PFSK-1 (cell line): ENCODE measurements around the gene KDM3B.

ENCODE experiments used
- POLR2AphosphoS5 ChIP-seq: IDR thresholded peaks from 2 replicates; pipeline ENCODE4 v1.6.1; 2012; ENCODE audit warnings: low read depth, mild to moderate bottlenecking, control low read depth, low read length, moderate library complexity
- SIN3A ChIP-seq: IDR thresholded peaks from 2 replicates; pipeline ENCODE4 v1.6.1; 2012; ENCODE audit warnings: mild to moderate bottlenecking, low read length, moderate library complexity, borderline replicate concordance; ENCODE audit not compliant: insufficient read depth
- TAF1 ChIP-seq: IDR thresholded peaks from 2 replicates; pipeline ENCODE4 v1.6.1; 2012; ENCODE audit warnings: low read length, control low read depth, borderline replicate concordance; ENCODE audit not compliant: insufficient read depth
- TF ChIP-seq, protein P1 (sequence below), 2 experiments: IDR thresholded peaks; 2 replicates each; pipeline versions ENCODE4 v1.6.1 to v1.8.0; 2011 to 2012; ENCODE audit warnings: low read depth in 2 of 2, low read length in 2 of 2, control low read depth in 1 of 2, inconsistent platforms in 1 of 2, mild to moderate bottlenecking in 1 of 2, moderate library complexity in 1 of 2; ENCODE audit not compliant: insufficient read depth in 1 of 2

DNA sequence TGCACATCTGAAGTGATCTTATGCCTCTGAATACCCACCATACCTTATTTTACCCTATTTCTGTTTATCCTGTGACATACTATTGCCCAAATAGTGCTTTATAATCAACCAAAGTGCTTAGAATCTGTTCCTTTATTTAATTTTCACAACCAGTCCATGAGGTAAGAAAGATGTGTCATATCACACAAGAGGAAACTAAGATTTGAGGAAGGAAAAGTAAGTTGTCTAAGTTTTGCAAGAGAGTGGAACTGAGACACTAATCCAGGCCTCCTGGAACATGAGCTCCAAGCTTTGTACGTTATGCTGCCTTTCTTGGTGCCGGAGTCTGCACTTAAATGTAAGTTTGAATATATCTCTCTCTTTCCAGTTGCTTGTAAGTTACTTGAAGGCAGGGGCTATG is 17.2 kb downstream of the KDM3B start:
- TF ChIP-seq, protein P1, sequence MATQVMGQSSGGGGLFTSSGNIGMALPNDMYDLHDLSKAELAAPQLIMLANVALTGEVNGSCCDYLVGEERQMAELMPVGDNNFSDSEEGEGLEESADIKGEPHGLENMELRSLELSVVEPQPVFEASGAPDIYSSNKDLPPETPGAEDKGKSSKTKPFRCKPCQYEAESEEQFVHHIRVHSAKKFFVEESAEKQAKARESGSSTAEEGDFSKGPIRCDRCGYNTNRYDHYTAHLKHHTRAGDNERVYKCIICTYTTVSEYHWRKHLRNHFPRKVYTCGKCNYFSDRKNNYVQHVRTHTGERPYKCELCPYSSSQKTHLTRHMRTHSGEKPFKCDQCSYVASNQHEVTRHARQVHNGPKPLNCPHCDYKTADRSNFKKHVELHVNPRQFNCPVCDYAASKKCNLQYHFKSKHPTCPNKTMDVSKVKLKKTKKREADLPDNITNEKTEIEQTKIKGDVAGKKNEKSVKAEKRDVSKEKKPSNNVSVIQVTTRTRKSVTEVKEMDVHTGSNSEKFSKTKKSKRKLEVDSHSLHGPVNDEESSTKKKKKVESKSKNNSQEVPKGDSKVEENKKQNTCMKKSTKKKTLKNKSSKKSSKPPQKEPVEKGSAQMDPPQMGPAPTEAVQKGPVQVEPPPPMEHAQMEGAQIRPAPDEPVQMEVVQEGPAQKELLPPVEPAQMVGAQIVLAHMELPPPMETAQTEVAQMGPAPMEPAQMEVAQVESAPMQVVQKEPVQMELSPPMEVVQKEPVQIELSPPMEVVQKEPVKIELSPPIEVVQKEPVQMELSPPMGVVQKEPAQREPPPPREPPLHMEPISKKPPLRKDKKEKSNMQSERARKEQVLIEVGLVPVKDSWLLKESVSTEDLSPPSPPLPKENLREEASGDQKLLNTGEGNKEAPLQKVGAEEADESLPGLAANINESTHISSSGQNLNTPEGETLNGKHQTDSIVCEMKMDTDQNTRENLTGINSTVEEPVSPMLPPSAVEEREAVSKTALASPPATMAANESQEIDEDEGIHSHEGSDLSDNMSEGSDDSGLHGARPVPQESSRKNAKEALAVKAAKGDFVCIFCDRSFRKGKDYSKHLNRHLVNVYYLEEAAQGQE (IDR thresholded peaks at IDR 0.05; ENCODE audit: insufficient read depth in 1 of 2, low read depth in 2 of 2, low read length in 2 of 2): no peak
- TF ChIP-seq POLR2AphosphoS5 (no peak), SIN3A (no peak), TAF1 (no peak)
